PC-9 (cell line): Measurements from ENCODE around the gene ENPP3. TPM values are rescaled to one million over a fixed set of nuclear protein-coding genes. Genes with fewer than 3 reads are reported as not detected.

Experiments
- BruUV-seq: library from RNA; stranded (reverse); fragments of 400-500 nt; replicated peaks from 2 replicates; lab custom pipeline; 2021; lab: Mats Ljungman, UMichigan
- CTCF ChIA-PET: fragments of 300-600 bp; sonication (Branson Sonifier 250); formaldehyde crosslinking; loops from one replicate; lab custom pipeline; 2022; ENCODE audit warnings: antibody characterized with exemption; lab: Charles Lee
- POLR2A ChIA-PET: fragments of 300-600 bp; sonication (Branson Sonifier 250); formaldehyde crosslinking; loops from one replicate; lab custom pipeline; 2022; ENCODE audit warnings: antibody characterized with exemption; ENCODE audit not compliant: unreplicated experiment; lab: Charles Lee
- DNase-seq, 2 experiments: peaks; one replicate each; pipeline versions ENCODE4 v3.0.0 to v3.0.0-alpha.2; 2015 to 2022; ENCODE audit warnings: mixed read lengths in 1 of 2
- H2AFZ ChIP-seq: fragments of 200-600 bp; sonication (generic); 2 replicates; pipeline ENCODE4 v1.8.1; 2017; ENCODE audit warnings: antibody characterized with exemption
- H3F3A ChIP-seq: fragments of 200-600 bp; sonication (generic); 2 replicates; pipeline ENCODE4 v1.8.1; 2017; ENCODE audit warnings: antibody characterized with exemption, mild to moderate bottlenecking, low read depth; ENCODE audit not compliant: insufficient read depth
- H3K27ac ChIP-seq: fragments of 200-600 bp; sonication (generic); 2 replicates; pipeline ENCODE4 v1.6.1; 2016; ENCODE audit warnings: mixed run types
- H3K27me3 ChIP-seq: fragments of 200-600 bp; sonication (generic); 2 replicates; pipeline ENCODE4 v1.6.1; 2016; ENCODE audit warnings: low read depth, mixed run types; ENCODE audit not compliant: insufficient read depth
- H3K36me3 ChIP-seq: fragments of 200-600 bp; sonication (generic); 2 replicates; pipeline ENCODE4 v1.6.1; 2016; ENCODE audit warnings: low read depth, mixed run types
- H3K4me1 ChIP-seq: fragments of 200-600 bp; sonication (generic); replicated peaks from 2 replicates; pipeline ENCODE4 v1.6.1; 2016; ENCODE audit warnings: mixed run types; ENCODE audit not compliant: insufficient read depth
- H3K4me2 ChIP-seq: fragments of 200-600 bp; sonication (generic); 2 replicates; pipeline ENCODE4 v1.6.1; 2017; ENCODE audit warnings: mixed run types
- H3K4me3 ChIP-seq: fragments of 200-600 bp; sonication (generic); 2 replicates; pipeline ENCODE4 v1.6.1; 2016; ENCODE audit warnings: mixed run types
- H3K79me2 ChIP-seq: fragments of 200-600 bp; sonication (generic); 2 replicates; pipeline ENCODE4 v1.6.1; 2017; ENCODE audit warnings: low read depth, mixed run types
- H3K9me2 ChIP-seq: fragments of 200-600 bp; sonication (generic); 2 replicates; pipeline ENCODE4 v1.8.1; 2017; ENCODE audit warnings: mild to moderate bottlenecking; ENCODE audit not compliant: insufficient read depth
- H3K9me3 ChIP-seq: fragments of 200-600 bp; sonication (generic); 2 replicates; pipeline ENCODE4 v1.8.1; 2016; ENCODE audit warnings: low read depth; ENCODE audit not compliant: insufficient read depth
- H4K20me1 ChIP-seq: fragments of 200-600 bp; sonication (generic); 2 replicates; pipeline ENCODE4 v1.8.1; 2017; ENCODE audit not compliant: insufficient read depth
- CTCF ChIP-seq: fragments of 200-600 bp; sonication (generic); conservative IDR thresholded peaks from 2 replicates; pipeline ENCODE4 v1.6.1; 2017; ENCODE audit warnings: mixed run types, antibody characterized with exemption, mild to moderate bottlenecking, moderate library complexity
- EZH2 ChIP-seq: fragments of 200-600 bp; sonication (generic); IDR thresholded peaks from 2 replicates; pipeline ENCODE4 v1.8.0; 2017; ENCODE audit warnings: antibody characterized with exemption, low read depth
- intact Hi-C: fragments of 100-400 bp; cut with micrococcal nuclease; formaldehyde crosslinking; loops from one replicate; pipeline ENCODE4 v1.10.0; 2022; ENCODE audit not compliant: unreplicated experiment
- total RNA-seq: library from RNA; stranded (reverse); gene quantifications from 2 replicates; pipeline ENCODE4 v1.2.3, GENCODE V29; 2021

The ENPP3 gene
- total RNA-seq, 1 experiment from 2014 or later: not detected

GRCh38 chr6:131729550-131729949, 92.4 kb downstream of the ENPP3 start:
- TF ChIP-seq CTCF (no peak), EZH2 (no peak)
- intact Hi-C loops: no loop called here
- no peak for DNase-seq
- no peak overlapping the region for H3K4me3 ChIP-seq
- H3K4me2 ChIP-seq: no peak overlapping the region
- no peak overlapping the region for H3K27ac ChIP-seq
- BruUV-seq: no TSS peak
- no peaks in the 10 kb centered on the region for H3K9me2 ChIP-seq
- no peaks in the 10 kb centered on the region; the same call in 1 of the 2 replicates for H3K9me3 ChIP-seq
- ChIA-PET CTCF (no interaction called here), POLR2A (no interaction called here)
- no peaks in the 10 kb centered on the region for H3F3A ChIP-seq
- H3K27me3 ChIP-seq: no peaks in the 10 kb centered on the region
- H4K20me1 ChIP-seq: no peaks in the 10 kb centered on the region
- H3K36me3 ChIP-seq: no peaks in the 10 kb centered on the region
- no peaks in the 10 kb centered on the region for H3K79me2 ChIP-seq
- H3K4me1 ChIP-seq: no peaks in the 10 kb centered on the region
- no peak overlapping the region for H2AFZ ChIP-seq

- POLR2A ChIA-PET: interaction anchor here (0.6 kb wide), 1 partner anchor 202 kb away, joined by 4 read pairs; no protein-coding TSS in a partner anchor
- no peaks in the 10 kb centered on the region; the same call in 1 of the 2 replicates for H3K9me3 ChIP-seq
- no peaks in the 10 kb centered on the region for H3K4me1 ChIP-seq
- no peaks in the 10 kb centered on the region for H3K79me2 ChIP-seq
- no peak for DNase-seq
- no peaks in the 10 kb centered on the region for H3K36me3 ChIP-seq
- H3K4me3 ChIP-seq: no peak overlapping the region
- TF ChIP-seq EZH2 (no peak), CTCF (no peak)
- H3K27ac ChIP-seq: no peak overlapping the region
- H3F3A ChIP-seq: no peaks in the 10 kb centered on the region
- BruUV-seq: no TSS peak
- H3K9me2 ChIP-seq: no peaks in the 10 kb centered on the region
- no peak overlapping the region for H2AFZ ChIP-seq
- no peaks in the 10 kb centered on the region for H4K20me1 ChIP-seq
- H3K4me2 ChIP-seq: no peak overlapping the region
- no peaks in the 10 kb centered on the region for H3K27me3 ChIP-seq
- CTCF ChIA-PET: no interaction called here
- intact Hi-C loops: no loop called here
Observed at GRCh38 chr6:131730264-131730663, 93.2 kb downstream of the ENPP3 start.

GRCh38 chr6:131731224-131731623, 94.1 kb downstream of the ENPP3 start:
- no peak overlapping the region for H3K4me2 ChIP-seq
- H3K4me1 ChIP-seq: no peaks in the 10 kb centered on the region
- DNase-seq: no peak
- TF ChIP-seq EZH2 (no peak), CTCF (no peak)
- H3K79me2 ChIP-seq: no peaks in the 10 kb centered on the region
- no TSS peak for BruUV-seq
- H3K9me2 ChIP-seq: no peaks in the 10 kb centered on the region
- H3K9me3 ChIP-seq: no peaks in the 10 kb centered on the region; the same call in 1 of the 2 replicates
- H3K27me3 ChIP-seq: no peaks in the 10 kb centered on the region
- no peaks in the 10 kb centered on the region for H3K36me3 ChIP-seq
- intact Hi-C loops: no loop called here
- H4K20me1 ChIP-seq: no peaks in the 10 kb centered on the region
- ChIA-PET POLR2A (no interaction called here), CTCF (no interaction called here)
- H2AFZ ChIP-seq: peak overlapping the region; percentile 50
- no peak overlapping the region for H3K4me3 ChIP-seq
- no peaks in the 10 kb centered on the region for H3F3A ChIP-seq
- H3K27ac ChIP-seq: no peak overlapping the region
